ENCODE measurements around the gene ATF5. TPM values are rescaled to one million over a fixed set of nuclear protein-coding genes. Genes with fewer than 3 reads are reported as not detected.

ATF5 gene, protein sequence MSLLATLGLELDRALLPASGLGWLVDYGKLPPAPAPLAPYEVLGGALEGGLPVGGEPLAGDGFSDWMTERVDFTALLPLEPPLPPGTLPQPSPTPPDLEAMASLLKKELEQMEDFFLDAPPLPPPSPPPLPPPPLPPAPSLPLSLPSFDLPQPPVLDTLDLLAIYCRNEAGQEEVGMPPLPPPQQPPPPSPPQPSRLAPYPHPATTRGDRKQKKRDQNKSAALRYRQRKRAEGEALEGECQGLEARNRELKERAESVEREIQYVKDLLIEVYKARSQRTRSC
- 15.3 and 19.2 TPM in 2 replicates for total RNA-seq (2021)
- percentile 70 among the genes with signal in this experiment for Bru-seq, nascent RNA
- BruChase-seq, experiment 1, labeled RNA remaining after a 2-hour chase: percentile 67 among the genes with signal in this experiment
- percentile 93 among the genes with signal in this experiment for BruChase-seq, experiment 2, labeled RNA remaining after a 6-hour chase
- long read RNA-seq, partial matches to known transcripts: 0 of 13 reads
- long read RNA-seq, other reads (novel, unspliced or antisense): 11 of 13 reads

DNA sequence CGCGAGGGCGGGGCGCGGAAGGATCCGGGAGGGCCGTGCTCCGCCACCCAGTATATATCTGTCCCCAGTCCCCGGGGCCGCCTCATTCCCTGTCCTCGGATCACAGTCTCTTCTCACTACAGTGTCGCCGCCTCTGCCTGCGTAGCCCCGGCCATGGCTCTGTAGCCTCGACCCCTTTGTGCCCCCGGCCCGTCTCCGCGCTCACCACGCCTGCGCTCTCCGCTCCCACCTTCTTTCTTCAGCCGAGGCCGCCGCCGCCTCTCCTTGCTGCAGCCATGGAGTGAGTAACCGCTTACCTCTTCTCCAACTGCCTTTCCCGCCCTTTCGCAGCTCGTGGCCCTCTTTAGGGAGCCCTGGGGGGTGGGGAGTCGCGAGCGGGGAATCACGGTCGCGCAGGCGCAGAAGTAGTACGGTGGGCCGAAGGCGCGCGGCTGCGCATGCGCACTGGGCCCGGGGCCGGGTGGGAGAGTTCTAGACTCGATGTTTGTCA lies at the start of gene ATF5, which contains the start of gene NUP62:
Gene ATF5 (plus strand): TSS at position 85 of the 490 bp plus-strand sequence. CDS start 1,646 bp downstream, outside the sequence.
Gene NUP62 (minus strand): TSS at position 384 of the 490 bp plus-strand sequence. CDS start 19,697 bp downstream, outside the sequence.
- Histone ChIP-seq H3K9me2 (ENCODE audit: insufficient read depth) (no peaks in the 10 kb centered on the region), H3F3A (ENCODE audit: insufficient read depth, low read depth) (peaks cover 24% of the 10 kb centered on the region; the same call in 1 of the 2 replicates), H3K9me3 (ENCODE audit: insufficient read depth, low read depth) (no peaks in the 10 kb centered on the region), H3K4me2 (peak within 1 kb of the TSS; percentile 77), H3K36me3 (ENCODE audit: low read depth) (peaks cover 31% of the 10 kb centered on the region; the same call in 1 of the 2 replicates), H3K4me1 (replicated peaks; ENCODE audit: insufficient read depth) (peaks cover 18% of the 10 kb centered on the region), H3K27me3 (ENCODE audit: insufficient read depth, low read depth) (no peaks in the 10 kb centered on the region), H3K27ac (peak within 1 kb of the TSS; percentile 79), H3K4me3 (peak within 1 kb of the TSS; percentile 83), H4K20me1 (ENCODE audit: insufficient read depth) (peaks cover 39% of the 10 kb centered on the region), H3K79me2 (ENCODE audit: low read depth) (peaks cover 51% of the 10 kb centered on the region), H2AFZ (peak within 1 kb of the TSS; percentile 97)
- ChIA-PET POLR2A (ENCODE audit: unreplicated experiment) (no interaction called here), CTCF (interaction anchor here (0.6 kb wide), 1 partner anchor 25 kb away, joined by 4 read pairs; no protein-coding TSS in a partner anchor)
- intact Hi-C loops (cut with micrococcal nuclease; ENCODE audit: unreplicated experiment): loop anchor here (5.0 kb wide), 1 partner anchor 52 kb away; the partner anchor contains the start of genes AKT1S1 and TBC1D17
- DNase-seq: peak; percentile 67 to 87
- BruUV-seq (replicated peaks): TSS peak; percentile 80
- TF ChIP-seq EZH2 (IDR thresholded peaks at IDR 0.05; ENCODE audit: low read depth) (no peak), CTCF (conservative IDR thresholded peaks at IDR 0.05) (no peak; the same call in 1 of the 2 replicates)

GRCh38 chr19:49879243-49879963 lies 49.6 kb upstream of the ATF5 start:
- H4K20me1 ChIP-seq (ENCODE audit: insufficient read depth): peaks cover 26% of the 10 kb centered on the region
- peak overlapping the region; percentile 87; the same call in 1 of the 2 replicates for H3K4me2 ChIP-seq
- CTCF ChIA-PET: no interaction called here
- peaks cover 29% of the 10 kb centered on the region; the same call in 1 of the 2 replicates for H3K36me3 ChIP-seq (ENCODE audit: low read depth)
- H3K79me2 ChIP-seq (ENCODE audit: low read depth): peaks cover 35% of the 10 kb centered on the region
- POLR2A ChIA-PET (ENCODE audit: unreplicated experiment): interaction anchor here (0.7 kb wide), 1 partner anchor 51 kb away, joined by 6 read pairs; no protein-coding TSS in a partner anchor
- H3K9me2 ChIP-seq (ENCODE audit: insufficient read depth): no peaks in the 10 kb centered on the region
- H3K27ac ChIP-seq: no peak overlapping the region
- H3K9me3 ChIP-seq (ENCODE audit: insufficient read depth, low read depth): no peaks in the 10 kb centered on the region
- H2AFZ ChIP-seq: no peak overlapping the region
- intact Hi-C loops (cut with micrococcal nuclease; ENCODE audit: unreplicated experiment): loop anchor here (5.0 kb wide), 2 partner anchors 48 to 148 kb away; partner anchors contain the start of genes ATF5, NUP62, VRK3 and ZNF473
- 0 out of 2 replicates have a peak, but pooled peaks cover 17% of the 10 kb centered on the region for H3F3A ChIP-seq (ENCODE audit: insufficient read depth, low read depth)
- H3K4me1 ChIP-seq (replicated peaks; ENCODE audit: insufficient read depth): peaks cover 21% of the 10 kb centered on the region
- TF ChIP-seq EZH2 (IDR thresholded peaks at IDR 0.05; ENCODE audit: low read depth): no peak
- TF ChIP-seq CTCF (conservative IDR thresholded peaks at IDR 0.05): no peak
- no peak for DNase-seq
- BruUV-seq (replicated peaks): no TSS peak
- H3K27me3 ChIP-seq (ENCODE audit: insufficient read depth, low read depth): no peaks in the 10 kb centered on the region
- no peak overlapping the region for H3K4me3 ChIP-seq
